ENCODE measurements around the gene FAHD1.
"Not testable (repeated sequence)": the region's sequence is repeated elsewhere in the genome, so short reads cannot be mapped to it uniquely, and the experiment has no call there.

The FAHD1 gene

DNA sequence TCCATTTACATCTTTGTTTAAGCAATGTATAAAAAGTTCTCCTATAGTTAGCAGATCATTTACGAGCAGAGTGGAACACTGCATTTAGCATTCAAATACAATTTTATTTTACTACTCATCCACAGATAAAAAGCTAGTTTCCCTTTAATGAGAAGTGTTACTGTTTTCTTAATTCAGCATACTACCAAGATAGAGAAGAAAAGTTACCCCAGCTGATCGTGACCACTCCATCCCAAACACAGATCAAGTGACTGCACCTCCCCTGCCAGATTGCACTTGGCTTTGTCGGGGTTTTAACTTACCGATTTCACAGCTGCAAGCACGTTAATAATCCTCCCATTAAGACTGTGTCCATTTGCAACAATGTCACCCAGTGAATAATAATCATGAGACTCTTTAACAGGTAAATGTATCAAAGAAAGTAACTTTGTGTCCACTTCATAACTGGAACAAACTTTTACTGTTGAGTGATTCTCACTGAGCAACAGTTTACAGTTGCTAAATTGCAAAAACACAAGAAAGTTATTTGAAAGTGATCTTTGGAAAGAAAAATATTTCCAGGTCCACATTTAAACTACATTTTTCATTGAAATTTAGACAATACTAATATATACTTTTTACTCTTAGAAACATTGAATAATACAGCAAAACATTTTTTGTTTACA, 30.6 kb downstream of the FAHD1 start:
- DNase-seq: no peak

DNA sequence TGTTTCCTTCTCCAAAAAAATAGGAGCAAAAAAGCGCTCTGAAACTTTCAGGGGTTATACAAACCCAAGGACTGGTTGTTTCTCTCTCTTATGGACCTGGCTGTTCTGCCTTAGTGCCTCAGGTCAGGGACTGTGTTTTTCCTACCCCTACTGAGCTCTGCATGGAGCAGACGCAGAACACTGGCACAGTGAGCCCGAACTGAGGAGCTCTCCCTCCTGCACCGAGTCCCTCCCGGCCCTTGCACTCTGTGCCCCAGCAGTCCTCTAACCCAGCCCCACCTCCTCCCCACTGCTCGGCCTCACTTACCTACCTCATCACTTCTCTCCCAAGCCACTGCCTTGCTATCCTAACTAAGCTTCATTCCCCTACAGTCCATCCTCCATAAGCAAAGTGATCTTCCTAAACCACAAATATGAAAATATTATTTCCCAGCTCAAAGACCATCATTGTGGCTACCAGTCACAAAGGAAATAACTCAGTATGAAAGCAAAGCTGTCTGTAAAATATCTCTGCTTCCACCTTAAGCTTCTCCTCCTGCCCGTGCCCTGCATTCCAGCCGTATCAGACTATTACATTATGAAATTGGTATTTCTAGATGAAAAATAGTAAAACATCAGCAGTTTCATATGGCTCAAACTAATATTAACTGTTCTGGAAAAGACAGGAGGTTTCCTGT, 31.3 kb downstream of the FAHD1 start:
- no peak for DNase-seq

DNA sequence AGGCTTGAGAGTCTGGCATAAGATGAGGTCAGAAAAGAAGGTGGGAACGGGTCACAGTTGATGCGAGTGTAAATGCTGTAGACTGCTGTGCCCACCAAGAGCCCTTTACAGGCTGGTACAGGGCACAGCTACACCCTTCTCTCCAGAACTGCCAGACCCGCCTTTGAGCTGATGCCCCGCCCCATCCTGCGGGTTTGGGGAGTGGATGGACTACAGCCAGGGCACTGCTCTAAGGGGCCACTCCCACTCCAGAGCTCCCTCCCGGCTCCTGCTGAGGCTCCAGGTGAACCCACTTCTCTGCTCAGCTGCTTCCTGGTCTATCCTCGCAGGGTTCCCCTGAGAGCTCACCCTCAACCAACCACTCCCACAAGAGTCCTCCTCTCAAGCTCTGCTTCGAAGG, 32.6 kb downstream of the FAHD1 start:
- DNase-seq: no peak

DNA sequence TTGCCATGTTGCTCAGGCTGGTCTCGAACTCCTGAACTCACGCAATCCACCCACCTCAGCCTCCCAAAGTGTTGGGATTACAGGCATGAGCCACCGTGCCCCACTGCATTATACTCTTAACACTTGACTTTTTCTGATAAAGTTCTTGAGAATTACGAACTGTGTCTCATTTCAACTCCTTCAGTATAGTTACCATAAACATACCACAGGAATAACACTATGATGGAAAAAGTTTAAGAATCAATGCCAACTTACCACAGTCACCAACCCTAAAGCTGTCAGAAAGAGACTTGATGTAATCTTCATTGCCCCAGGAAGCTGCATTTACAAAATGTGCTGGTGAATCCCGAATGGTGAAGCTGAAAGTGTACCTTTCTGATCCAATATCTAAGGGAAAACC, 34.7 kb downstream of the FAHD1 start:
- no peak for DNase-seq

DNA sequence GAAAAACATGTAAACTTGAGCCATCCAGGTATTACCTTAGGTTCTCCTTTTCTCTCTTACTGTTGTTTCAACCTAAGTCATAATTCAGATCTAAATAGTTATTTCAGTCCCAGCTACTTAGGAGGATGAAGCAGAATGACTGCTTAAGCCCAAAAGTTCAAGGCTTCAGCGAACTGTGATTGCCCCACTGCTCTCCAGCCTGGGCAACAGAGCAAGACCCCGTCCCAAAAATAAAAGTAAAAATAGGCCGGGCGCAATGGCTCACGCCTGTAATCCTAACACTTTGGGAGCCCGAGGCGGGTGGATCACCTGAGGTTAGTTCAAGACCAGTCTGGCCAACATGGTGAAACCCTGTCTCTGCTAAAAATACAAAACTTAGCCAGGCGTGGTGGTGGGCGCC, 35.4 kb downstream of the FAHD1 start:
- no peak for DNase-seq

DNA sequence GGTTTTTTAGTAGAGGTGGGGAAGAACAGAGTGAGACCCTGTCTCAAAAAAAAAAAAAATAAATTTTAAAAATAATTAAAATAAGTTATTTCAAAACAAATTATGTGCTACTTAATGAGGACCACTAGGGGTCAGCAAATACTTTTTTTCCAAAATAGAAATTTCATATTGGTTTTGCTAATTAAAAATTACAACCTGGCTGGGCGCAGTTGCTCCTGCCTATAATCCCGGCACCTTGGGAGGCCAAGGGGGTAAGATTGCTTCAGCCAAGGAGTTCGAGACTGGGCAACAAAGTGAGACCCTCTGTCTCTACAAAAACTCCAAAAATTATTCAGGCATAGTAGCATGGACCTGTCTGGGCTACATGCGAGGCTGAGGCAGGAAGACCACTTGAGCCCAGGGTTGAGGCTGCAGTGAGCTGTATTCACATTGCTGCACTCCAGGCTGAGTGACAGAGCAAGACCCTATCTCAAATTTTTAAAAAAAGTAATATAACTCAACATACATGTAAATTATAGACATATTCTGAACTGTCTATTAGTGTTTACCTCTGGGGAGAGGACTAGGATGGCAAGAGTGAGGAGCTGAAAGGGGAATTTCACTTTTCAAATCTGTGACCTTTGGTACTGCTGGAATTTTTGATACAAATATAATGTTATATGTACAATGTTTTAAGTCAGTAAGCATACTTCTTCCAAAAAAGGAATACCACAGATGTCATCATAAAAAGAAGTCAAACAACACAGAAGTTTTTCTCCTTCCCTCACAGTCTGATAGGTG, 36.9 kb downstream of the FAHD1 start:
- no peak for DNase-seq

DNA sequence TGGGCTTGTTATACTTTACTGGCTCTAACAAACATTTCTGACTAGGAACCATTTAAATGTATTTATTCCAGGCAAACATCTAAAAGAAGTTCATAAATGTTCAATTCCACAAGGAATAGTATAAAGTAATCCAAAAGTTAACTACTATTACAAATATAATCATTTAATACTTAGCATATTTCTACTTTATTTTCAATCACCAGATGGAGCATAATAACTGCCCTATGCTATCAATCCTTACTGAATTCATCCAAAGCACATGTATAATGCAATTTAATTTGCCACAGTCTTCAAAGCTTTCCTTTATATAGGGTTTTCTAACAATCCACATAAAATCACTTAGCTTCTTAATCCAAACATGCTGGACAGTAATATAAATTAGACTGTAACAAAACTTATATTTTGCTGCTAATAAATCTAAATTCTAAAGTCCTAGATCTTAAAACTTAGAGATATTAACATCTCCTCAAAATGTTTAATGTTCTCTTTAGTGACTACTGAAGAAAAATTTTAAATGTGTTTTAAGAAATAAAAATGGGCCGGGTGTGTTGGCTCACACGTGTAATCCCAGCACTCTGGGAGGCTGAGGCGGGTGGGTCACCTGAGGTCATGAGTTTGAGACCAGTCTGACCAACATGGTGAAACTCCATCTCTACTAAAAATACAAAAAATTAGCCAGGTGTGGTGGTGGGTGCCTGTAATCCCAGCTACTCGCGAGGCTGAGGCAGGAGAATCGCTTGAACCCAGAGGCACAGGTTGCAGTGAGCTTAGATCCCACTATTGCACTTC, 39.1 kb downstream of the FAHD1 start:
- DNase-seq: no peak

DNA sequence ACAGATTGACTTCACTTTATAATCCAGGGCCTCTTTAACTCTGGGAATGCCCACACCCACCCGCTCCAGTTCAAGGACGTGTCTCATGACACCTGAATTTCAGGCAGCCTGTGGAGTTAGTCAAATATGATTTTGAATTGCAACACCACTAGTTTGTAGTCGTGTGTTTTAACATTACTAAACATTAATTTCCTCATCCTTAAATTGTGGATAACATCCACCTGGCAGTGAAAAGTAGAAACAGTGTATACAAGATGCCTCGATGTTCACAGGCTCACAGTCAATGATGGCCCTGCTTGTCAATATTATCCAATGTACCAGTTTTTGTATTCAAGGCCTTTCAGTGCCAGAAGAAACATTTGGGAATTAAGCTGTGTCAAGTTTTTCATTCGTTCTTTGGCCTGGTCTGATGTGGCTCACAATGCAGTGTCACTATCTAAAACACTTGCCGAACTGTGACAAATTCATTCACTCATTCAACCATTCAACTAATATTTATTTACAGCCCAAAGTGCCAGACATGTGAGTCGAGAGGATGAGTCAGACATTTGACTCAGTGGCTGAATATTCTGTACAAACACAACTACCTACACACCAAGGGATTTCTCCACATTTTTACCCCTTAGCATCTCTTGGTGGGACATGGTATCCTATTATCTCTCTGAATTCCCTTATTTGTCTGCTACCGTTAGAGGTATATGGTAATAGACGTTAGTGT, 43.5 kb downstream of the FAHD1 start:
- no peak for DNase-seq

DNA sequence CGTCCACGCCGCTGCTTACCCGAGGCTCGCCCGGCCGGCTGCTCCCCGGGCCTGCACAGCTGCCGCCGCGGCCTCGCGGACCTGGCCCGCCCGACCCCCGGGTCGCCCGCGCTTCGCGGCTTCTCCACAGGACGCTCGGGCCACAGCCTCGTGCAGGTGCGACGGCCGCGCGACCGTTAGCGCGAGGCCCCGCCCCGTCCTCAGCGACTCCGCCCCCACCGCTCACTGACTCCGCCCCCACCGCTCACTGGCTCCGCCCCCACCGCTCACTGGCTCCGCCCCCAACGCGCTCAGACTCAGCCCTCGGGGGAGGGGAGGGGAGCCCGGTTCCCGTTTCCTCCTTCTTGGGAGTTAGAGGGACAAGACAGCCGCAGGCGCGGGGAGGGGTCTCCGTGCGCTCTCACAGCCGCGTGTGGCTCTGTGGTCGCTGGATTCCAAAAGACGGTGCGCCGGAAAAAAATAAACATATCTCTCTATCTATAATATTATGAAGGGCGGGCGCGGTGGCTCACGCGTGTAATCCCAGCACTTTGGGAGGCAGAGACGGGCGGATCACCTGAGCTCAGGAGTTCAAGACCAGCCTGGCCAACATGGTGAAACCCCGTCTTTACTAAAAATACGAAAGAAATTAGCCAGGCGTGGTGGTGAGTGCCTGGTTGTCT, 45.1 kb downstream of the FAHD1 start, which contains the start of gene MEIOB:
Gene MEIOB, minus strand, starts transcription at position 191 of the 662 bp plus-strand sequence. CDS start 3,989 bp downstream, outside the sequence.
- peak; percentile 52 for DNase-seq

DNA sequence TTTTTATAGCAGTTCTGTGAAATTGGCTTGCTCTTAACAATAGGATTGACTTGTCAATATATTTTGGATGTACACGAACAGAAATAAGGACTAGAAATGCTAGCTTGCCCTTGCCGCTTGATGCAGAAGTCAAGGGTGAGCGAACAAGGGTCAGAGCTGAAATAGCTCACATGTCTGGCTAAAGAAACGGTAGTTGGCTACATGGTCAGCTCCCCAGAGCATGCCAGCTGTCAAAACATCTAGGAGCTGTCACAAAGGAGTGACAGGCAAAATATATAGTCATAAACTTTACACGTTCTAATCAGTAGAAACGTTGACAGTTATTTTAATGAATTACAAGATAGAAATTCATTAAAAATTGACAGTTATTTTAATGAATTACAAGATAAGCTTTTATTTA, 47.8 kb downstream of the FAHD1 start:
- no peak for DNase-seq

DNA sequence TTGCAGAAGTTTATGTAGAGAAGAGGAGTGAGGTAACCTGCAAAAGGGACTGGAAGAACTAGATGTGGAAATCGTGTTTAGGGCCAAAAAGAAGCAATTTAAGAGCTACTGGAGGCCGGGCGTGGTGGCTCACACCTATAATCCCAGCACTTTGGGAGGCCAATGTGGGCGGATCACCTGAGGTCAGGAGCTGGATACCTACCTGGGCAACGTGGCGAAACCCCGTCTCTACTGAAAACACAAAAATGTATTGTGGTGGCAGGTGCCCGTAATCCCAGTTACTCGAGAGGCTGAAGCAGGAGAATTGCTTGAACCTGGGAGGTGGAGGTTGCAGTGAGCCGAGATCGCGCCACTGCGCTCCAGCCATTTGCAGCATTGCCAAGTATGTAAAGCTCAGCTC, 49.1 kb downstream of the FAHD1 start:
- not testable (repeated sequence) for DNase-seq

DNA sequence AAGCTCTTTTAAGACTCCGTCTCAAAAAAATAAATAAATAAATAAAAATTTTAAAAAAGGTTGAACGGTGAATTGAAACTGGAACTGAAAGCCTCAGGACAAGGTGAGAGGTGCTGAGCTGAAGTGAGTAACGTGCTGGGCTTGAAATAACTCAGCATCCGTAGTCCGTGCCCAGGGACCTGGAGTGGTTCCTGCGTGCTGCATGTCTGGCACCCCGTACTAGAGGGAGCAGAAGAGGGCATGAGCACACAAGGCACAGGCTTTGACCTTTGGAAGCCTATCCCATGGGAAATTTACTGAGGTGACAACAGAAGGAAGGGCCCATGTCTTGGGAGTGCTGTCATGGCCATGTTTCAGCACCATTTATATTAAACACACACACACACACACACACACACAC, 49.5 kb downstream of the FAHD1 start:
- DNase-seq: no peak

DNA sequence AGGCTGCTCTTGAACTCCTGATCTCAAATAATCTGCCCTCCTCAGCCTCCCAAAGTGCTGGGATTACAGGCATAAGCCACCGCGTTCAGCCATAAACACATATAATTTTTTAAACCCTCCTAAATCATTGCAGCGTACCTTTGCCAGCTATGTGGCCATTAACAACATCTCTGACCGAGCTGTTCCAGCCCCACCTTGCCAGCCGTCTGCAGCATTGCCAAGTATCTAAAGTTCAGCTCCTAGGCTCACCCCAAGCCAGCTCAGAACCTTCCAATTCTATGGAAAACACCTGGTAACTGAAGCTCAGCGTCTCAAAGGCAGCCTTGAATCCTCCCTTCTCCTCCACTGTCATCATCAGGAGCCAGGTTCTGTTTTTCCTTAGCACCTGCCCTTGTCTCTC, 50.1 kb downstream of the FAHD1 start:
- DNase-seq: no peak

DNA sequence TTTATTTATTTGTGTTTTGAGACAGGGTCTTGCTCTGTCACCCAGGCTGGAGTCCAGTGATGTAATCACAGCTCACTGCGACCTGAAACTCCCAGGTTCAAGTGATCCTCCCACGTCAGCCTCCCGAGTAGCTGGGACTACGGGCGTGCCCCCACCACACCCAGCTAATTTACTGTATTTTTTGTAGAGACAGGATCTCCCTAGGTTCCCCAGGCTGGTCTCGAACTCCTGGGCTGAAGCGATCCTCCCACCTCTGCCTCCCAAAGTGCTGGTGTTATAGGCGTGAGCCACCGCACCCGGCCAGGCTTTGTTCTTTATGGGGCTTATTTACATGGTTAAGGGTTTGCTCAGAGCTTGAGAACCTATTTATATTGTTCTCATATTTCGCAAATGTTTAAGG, 50.8 kb downstream of the FAHD1 start:
- DNase-seq: no peak

DNA sequence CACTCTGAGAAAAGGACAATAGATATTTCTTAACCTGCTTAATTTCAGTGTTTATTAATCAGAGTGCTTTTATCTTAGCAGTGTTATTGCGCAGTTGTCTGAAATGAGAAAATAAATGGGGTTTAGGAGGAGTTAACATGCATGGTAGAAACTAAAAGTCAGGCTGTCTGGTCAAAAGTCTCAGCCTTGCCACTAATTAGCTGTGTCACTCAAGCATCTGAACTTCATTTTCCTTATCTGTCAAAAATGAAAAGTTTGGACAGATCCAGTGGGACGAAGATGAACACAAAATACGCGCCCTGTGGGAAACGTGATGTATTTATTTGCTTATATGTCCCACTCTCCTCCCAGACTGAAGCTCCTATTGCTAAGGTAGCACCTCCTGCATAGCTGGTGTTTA, 51.2 kb downstream of the FAHD1 start:
- DNase-seq: no peak

Data from stimulated activated CD4-positive, alpha-beta T cell treated with anti-CD3 and anti-CD28 coated beads, Interleukin-15, amount 100 ng/mL, for 24 hours (primary cell).